Skin of body (tissue), 2 donors: Measurements from ENCODE around the gene TIE1. TPM values are rescaled to one million over a fixed set of nuclear protein-coding genes. Genes with fewer than 3 reads are reported as not detected.
"Not testable (repeated sequence)": the region's sequence is repeated elsewhere in the genome, so short reads cannot be mapped to it uniquely, and the experiment has no call there.

Experiments used
- DNase-seq: peaks from one replicate; lab custom pipeline; 2025; lab: John Stamatoyannopoulos, UW
- total RNA-seq: library from RNA; depleted of rRNA; stranded (reverse); fragments of >200 nt; gene quantifications from one replicate; pipeline ENCODE4 v1.2.3, GENCODE V29; 2014

TIE1 gene
- total RNA-seq, 1 donor from 2014 or later, result 19.5 TPM

- DNase-seq, result peak; percentile 93
Measured at GRCh38 chr1:43358746-43359693, 58.2 kb downstream of the TIE1 start, which contains the start of gene CDC20. Gene CDC20 (plus strand): TSS chr1:43358981. CDS start chr1:43359216, 235 bp downstream.

- no peak for DNase-seq
Measured at GRCh38 chr1:43359696-43360095, 58.9 kb downstream of the TIE1 start.

GRCh38 chr1:43360616-43361015, 59.8 kb downstream of the TIE1 start:
- no peak for DNase-seq

GRCh38 chr1:43363283-43363934, 62.6 kb downstream of the TIE1 start:
- DNase-seq, result no peak

GRCh38 chr1:43363935-43364525, 63.2 kb downstream of the TIE1 start:
- DNase-seq, result no peak

- no peak for DNase-seq
Measured at GRCh38 chr1:43365678-43366077, 64.9 kb downstream of the TIE1 start.

- DNase-seq, result no peak
Measured at GRCh38 chr1:43366179-43366578, 65.4 kb downstream of the TIE1 start.

- DNase-seq, result no peak
Measured at GRCh38 chr1:43366601-43367025, 65.8 kb downstream of the TIE1 start.

- no peak for DNase-seq
Measured at GRCh38 chr1:43367026-43367903, 66.5 kb downstream of the TIE1 start.

- peak; percentile 64 for DNase-seq
Measured at GRCh38 chr1:43367904-43368645, 67.3 kb downstream of the TIE1 start, which contains the start of gene ELOVL1. Gene ELOVL1 (minus strand): TSS chr1:43368011. CDS start chr1:43365609, 2,402 bp downstream.

- DNase-seq, result no peak
Measured at GRCh38 chr1:43368646-43369020, 67.9 kb downstream of the TIE1 start.

GRCh38 chr1:43369779-43370178, 69.0 kb downstream of the TIE1 start:
- not testable (repeated sequence) for DNase-seq

- no peak for DNase-seq
Measured at GRCh38 chr1:43370564-43370963, 69.8 kb downstream of the TIE1 start.

- no peak for DNase-seq
Measured at GRCh38 chr1:43372172-43372571, 71.4 kb downstream of the TIE1 start.

Other genes with a start within 250 kb of the TIE1 start
- 33.5 TPM for gene EBNA1BP2, start 128.7 kb upstream of the TIE1 start, total RNA-seq
- gene CFAP57, start 128.7 kb upstream of the TIE1 start, total RNA-seq, result 0.39 TPM
- 1.3 TPM for gene TMEM125, start 31.0 kb upstream of the TIE1 start, total RNA-seq
- 0.99 TPM for gene C1orf210, start 15.4 kb upstream of the TIE1 start, total RNA-seq
- 0.10 TPM for gene MPL, start 36.8 kb downstream of the TIE1 start, total RNA-seq
- 11.2 TPM for gene CDC20, start 58.0 kb downstream of the TIE1 start, total RNA-seq
- gene ELOVL1, start 67.0 kb downstream of the TIE1 start, total RNA-seq, result 33.2 TPM
- gene MED8, start 88.8 kb downstream of the TIE1 start, total RNA-seq, result 31.5 TPM
- gene SZT2, start 88.9 kb downstream of the TIE1 start, total RNA-seq, result 25.9 TPM
- gene HYI, start 152.9 kb downstream of the TIE1 start, total RNA-seq, result 27.5 TPM
- 79.3 TPM for gene PTPRF, start 229.9 kb downstream of the TIE1 start, total RNA-seq